GM12874 (cell line): Measurements from ENCODE around the gene GRIK2.

Experiments used
- TF ChIP-seq, protein P1 (sequence below): IDR thresholded peaks from 2 replicates; pipeline ENCODE4 v1.5.1; 2011; ENCODE audit warnings: low read depth, mild to moderate bottlenecking, control low read depth, low read length, moderate library complexity; ENCODE audit not compliant: insufficient read depth

GRIK2 gene

DNA sequence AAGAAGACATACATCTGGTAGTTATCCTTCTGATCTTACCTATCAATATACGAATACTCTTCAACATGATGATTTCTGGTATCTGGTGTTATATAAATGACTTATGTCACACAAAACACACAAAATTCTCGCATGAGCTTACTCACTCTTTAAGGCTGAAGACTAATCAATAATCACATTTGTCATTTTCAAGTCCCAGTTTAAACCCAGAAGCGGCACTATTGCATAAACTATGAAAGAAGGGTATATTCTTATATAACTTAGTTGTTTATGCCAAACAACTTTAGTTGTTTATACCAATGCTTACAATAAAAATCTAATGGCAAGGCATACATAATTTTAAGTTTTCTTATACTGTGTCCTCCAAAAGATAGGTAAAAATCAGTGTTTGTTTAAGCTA lies 293.1 kb downstream of the GRIK2 start:
- TF ChIP-seq, protein P1, sequence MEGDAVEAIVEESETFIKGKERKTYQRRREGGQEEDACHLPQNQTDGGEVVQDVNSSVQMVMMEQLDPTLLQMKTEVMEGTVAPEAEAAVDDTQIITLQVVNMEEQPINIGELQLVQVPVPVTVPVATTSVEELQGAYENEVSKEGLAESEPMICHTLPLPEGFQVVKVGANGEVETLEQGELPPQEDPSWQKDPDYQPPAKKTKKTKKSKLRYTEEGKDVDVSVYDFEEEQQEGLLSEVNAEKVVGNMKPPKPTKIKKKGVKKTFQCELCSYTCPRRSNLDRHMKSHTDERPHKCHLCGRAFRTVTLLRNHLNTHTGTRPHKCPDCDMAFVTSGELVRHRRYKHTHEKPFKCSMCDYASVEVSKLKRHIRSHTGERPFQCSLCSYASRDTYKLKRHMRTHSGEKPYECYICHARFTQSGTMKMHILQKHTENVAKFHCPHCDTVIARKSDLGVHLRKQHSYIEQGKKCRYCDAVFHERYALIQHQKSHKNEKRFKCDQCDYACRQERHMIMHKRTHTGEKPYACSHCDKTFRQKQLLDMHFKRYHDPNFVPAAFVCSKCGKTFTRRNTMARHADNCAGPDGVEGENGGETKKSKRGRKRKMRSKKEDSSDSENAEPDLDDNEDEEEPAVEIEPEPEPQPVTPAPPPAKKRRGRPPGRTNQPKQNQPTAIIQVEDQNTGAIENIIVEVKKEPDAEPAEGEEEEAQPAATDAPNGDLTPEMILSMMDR = no peak

DNA sequence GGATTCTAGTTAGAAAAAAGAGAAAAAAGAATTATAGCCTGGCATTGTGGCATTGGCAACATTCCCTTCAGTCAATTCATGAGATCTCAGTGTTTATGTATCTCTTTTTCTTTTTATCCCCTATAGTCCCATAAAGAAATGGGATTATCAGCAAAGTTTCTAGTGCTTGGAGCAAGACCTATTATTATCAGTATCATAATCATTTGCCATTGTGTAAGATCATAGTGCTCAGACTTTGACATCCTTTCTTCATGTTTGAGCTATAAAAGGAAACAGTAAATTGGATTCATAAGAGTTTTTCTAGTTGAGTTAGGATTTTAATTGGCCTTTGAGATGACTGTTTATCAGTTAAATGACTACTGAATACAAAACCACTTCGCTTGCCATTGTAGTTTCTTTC lies 295.6 kb downstream of the GRIK2 start:
- TF ChIP-seq, protein P1 = no peak

DNA sequence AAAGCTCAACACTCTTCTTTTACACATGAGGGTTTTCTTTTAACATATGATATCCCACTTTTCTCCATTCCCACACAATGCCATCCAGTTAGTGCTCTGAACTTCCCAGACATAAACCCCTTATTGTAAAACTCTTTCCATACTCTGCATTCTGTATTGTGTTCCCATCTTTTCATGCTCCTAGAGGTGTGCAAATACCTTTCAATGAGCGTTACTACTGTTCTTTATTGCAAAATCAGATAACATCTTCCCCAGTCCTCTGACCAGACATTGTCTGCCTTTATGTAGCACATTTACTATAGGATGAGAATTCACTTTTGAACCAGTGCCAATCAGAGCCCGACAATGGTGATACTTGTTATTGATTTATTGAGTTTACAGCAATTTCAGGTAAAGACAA lies 296.2 kb downstream of the GRIK2 start:
- TF ChIP-seq, protein P1 = no peak

DNA sequence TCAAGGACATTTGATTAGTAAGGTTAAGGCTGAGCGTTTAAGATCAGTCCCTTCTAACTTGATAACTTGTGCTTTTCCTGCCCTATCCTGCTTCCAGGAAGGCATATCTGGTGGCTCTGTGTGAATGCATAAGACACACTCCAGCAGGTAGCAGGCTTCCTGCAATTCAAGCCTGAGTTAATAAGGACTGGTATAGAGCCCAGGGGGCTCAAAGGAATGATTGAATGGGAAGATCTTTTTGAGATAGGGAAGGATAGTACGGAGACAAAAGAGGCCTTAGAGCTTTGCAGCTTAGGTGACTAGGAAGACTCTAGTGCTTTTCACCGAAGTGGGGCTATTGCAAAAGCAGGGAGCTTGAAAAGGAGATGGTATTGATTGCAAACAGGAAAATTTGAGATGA lies 307.1 kb downstream of the GRIK2 start:
- TF ChIP-seq, protein P1 = no peak

DNA sequence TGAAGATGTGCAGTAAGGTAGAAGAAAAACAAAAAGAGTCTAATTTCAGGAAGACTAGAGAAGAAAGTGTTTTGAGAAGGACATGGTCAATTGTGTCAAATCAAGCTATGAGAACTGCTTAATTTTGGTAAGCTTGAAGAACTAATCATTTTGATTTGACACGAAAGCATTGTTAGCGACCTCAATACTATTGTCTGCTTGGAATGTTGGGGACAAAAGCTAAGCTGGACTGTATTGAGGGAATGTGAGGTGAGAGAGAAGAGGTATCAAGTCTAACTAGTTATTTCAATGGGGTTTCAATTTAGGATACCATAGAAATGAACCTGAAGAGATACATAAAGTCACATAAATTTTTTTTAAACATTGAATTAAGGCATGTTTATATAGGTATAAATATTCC lies 309.8 kb downstream of the GRIK2 start:
- TF ChIP-seq, protein P1 = no peak

DNA sequence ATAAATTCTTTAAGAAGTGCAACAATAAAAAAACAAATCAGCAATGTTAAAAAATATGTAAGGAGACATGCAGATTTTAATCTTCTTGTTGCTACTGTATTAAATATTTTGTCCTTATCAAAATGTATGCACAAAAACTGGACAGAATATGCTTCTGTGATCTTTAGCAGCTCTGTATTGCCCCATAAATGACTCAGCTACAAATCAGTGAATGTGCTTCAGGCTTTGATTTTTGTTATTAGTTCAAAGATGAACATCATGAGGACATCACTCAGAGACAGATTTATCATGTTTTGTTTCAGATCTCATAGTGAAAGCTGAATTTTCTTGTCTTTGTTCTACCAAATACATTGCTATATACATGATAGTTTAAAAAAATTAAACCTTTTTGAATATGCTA lies 312.4 kb downstream of the GRIK2 start:
- TF ChIP-seq, protein P1 = no peak

DNA sequence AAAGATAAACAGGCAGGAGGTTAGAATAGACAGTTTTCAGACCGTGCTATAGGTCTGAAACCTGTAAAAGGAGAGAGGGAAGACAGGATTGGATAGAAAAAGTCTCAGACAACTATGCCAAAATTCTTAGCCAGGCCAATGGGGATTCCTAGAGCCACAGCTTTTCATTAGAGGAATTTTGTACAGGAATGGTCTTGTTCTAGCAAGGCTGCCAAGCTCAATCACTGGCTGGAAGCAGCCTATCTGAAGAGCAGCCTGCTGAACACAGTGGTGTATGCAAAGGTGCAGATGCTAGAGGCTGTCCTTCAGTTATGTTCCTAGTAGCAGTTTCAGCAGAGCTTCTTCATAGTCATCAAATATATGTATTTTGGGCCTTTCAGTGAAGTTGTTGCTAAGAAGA lies 313.1 kb downstream of the GRIK2 start:
- TF ChIP-seq, protein P1 = no peak

DNA sequence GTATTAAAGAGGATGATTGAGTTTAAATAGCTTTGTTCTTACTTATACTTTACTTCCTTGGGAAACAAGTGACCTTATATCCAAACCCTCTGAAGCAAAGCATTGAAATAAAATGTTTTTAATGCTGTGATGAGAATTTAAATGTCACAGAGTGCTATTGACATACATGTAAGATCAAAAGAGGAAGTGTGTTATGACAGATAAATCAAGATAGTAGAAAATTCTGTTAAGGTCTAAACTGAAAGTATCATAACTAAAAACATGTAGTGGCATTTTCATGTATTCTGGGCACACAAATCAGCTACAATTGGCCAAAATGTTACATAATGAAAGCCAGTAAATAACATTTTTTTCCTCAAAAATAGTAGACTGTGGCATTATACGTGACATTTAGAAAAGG lies 318.0 kb downstream of the GRIK2 start:
- TF ChIP-seq, protein P1 = no peak
